Mucosa of descending colon (tissue), 3 donors: Measurements from ENCODE around the gene FGFRL1. TPM values are rescaled to one million over a fixed set of nuclear protein-coding genes. Genes with fewer than 3 reads are reported as not detected.
A peak's percentile ranks its signal among the peaks of the same experiment; 100 is the strongest.

Source experiments
- ATAC-seq: fragments of 200-7000 bp; cut with Tn5 transposase; one replicate; pipeline ENCODE4 v1.9.1; 2020; ENCODE audit warnings: mild to moderate bottlenecking, moderate library complexity
- DNase-seq, 3 donors: peaks; one replicate each; pipeline ENCODE4 v3.0.0-alpha.2; 2020
- H3K36me3 ChIP-seq: fragments of 200-600 bp; one replicate; pipeline ENCODE4 v1.8.0; 2021; ENCODE audit warnings: low read depth, mild to moderate bottlenecking
- H3K4me1 ChIP-seq: fragments of 200-600 bp; one replicate; pipeline ENCODE4 v1.8.0; 2021; ENCODE audit warnings: low read depth, mild to moderate bottlenecking
- H3K4me3 ChIP-seq: fragments of 200-600 bp; one replicate; pipeline ENCODE4 v1.8.0; 2021; ENCODE audit warnings: mild to moderate bottlenecking
- H3K9me3 ChIP-seq: fragments of 200-600 bp; one replicate; pipeline ENCODE4 v1.8.0; 2021; ENCODE audit warnings: mild to moderate bottlenecking
- intact Hi-C, 2 donors: fragments of 100-400 bp; cut with DNase I in 1 of 2; cut with micrococcal nuclease in 1 of 2; formaldehyde crosslinking; loops; one replicate each; pipeline versions ENCODE4 v1.11.0 to v1.11.1; 2022; cut with DNase I, micrococcal nuclease
- total RNA-seq, 3 donors: library from RNA; stranded (reverse); fragmentation: NEBNext Ultra II Directional in 2 of 3; extraction: Animal tissue kit (Norgen Biotek cat#: 25700) in 2 of 3; gene quantifications; one replicate each; pipeline versions ENCODE4 v1.2.1 to v1.2.4, GENCODE V29; 2021 to 2023
- TF ChIP-seq, protein P1 (sequence below): fragments of 200-600 bp; IDR thresholded peaks from one replicate; pipeline ENCODE4 v1.8.0; 2022; ENCODE audit warnings: antibody characterized with exemption, mild to moderate bottlenecking
- donor health status: DM: no; HTN: no; CAD: no; lungs with moderate emphysema.
- donor health status: DM: no; HTN: no; CAD: no.
- donor health status: DM: no; HTN: yes; CAD: no.

FGFRL1 gene
- total RNA-seq, 3 donors from 2014 or later = 14.7 to 19.3 (median 16.9) TPM

DNA sequence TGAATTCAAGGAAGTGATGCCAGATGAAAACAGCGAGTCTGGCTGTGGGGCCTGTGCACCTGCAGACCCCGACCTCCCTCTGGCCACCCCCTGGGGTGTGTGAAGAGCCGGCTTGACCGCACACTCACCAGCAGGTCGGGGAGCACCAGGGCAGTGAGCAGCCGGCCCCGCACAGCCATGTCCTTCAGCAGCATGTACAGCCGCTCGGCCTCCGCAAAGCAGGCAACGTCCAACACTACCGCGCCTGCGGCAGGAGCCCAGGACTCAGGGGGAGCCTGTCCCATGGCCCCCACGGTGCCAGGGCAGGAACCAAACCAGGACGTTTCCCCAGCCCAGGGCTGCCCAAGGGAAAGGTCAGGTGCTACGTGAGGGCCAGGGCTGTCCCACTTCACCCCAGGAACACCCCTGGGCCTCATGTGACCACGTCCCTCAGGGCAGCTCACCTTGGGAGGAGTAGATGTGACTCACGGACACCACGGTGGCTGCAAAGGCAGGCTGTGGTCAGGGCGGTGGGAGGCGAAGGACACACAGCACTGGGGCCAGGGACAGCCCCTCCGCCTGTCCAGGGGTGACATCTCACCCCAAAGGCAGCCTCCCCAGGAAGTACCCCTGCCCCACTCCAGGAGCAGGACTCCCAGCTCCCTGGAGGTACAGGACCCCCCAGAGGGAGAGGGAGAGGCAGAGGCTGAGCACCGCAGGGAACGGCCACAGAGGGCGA, 46.2 kb upstream of the FGFRL1 start:
- Histone ChIP-seq H3K9me3 (no peaks in the 10 kb centered on the region), H3K4me1 (peaks cover 13% of the 10 kb centered on the region), H3K4me3 (no peak overlapping the region), H3K36me3 (no peaks in the 10 kb centered on the region)
- intact Hi-C loops = no loop called here
- DNase-seq (no peak), ATAC-seq (no peak)
- TF ChIP-seq, protein P1, sequence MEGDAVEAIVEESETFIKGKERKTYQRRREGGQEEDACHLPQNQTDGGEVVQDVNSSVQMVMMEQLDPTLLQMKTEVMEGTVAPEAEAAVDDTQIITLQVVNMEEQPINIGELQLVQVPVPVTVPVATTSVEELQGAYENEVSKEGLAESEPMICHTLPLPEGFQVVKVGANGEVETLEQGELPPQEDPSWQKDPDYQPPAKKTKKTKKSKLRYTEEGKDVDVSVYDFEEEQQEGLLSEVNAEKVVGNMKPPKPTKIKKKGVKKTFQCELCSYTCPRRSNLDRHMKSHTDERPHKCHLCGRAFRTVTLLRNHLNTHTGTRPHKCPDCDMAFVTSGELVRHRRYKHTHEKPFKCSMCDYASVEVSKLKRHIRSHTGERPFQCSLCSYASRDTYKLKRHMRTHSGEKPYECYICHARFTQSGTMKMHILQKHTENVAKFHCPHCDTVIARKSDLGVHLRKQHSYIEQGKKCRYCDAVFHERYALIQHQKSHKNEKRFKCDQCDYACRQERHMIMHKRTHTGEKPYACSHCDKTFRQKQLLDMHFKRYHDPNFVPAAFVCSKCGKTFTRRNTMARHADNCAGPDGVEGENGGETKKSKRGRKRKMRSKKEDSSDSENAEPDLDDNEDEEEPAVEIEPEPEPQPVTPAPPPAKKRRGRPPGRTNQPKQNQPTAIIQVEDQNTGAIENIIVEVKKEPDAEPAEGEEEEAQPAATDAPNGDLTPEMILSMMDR = no peak

DNA sequence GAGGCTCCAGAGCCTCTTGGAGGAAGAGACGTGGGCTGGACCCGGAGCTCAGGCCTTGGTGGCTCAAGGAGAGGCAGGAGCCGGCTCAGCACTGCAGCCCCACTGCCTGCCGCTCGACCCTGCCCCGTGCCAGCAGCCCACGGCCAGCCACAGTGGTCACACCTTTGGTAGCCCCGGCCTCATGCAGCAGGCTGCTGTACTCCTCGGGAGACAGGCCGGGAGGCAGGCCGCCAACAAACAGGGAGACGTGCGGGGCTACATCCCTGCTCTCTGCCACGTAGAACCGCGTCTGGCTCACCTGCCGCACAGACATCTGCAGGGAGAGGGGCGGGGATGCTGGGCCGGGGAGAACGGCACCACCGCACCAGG, 45.7 kb upstream of the FGFRL1 start:
- TF ChIP-seq, protein P1 = no peak
- H3K36me3 ChIP-seq = no peaks in the 10 kb centered on the region

DNA sequence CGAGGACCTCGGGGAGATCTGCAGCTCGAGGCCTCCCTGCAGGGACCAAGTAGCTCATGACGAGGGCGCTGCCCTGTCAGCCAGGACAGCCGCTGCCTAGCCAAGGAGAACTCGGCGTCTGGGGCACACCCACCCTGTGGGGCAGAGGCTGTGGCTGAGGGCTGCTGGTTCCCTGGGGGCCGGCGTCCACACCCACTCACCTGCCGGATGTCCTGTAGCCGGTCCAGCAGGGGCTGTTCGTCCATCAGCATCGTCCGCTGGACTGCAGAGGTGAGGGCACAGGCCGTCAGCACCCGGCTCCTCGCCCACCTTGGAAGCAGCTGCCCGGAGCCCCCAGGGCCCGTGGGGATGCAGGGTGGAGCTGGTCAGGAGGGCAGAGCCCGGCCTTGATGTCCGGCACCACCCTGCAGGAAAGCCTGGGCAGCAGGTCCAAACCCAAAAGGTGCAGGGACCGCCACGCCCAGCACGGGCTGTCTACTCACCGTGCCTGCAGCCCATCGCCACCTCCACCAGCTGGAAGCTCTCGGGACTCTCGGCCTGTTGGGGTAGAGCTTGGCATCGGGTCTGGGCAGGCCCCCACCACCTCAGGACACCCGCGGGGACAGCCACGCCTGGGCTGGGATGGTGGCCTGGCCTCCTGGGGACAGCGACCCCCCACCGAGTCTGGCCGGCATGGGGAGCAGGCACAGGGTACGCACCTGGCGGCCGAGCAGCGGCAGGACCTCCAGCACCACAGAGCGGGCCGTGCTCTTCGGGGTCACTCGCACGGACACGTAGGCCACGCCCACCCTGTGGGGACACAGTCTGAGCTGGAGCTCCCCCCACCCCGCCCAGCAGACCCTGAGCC, 44.9 kb upstream of the FGFRL1 start:
- intact Hi-C loops = no loop called here
- no peak for ATAC-seq

More for the DNA sequence above, 45.7 kb upstream of the FGFRL1 start:
- ATAC-seq (no peak), DNase-seq (no peak)
- Histone ChIP-seq H3K4me1 (peaks cover 17% of the 10 kb centered on the region), H3K4me3 (no peak overlapping the region), H3K9me3 (no peaks in the 10 kb centered on the region)
- intact Hi-C loops = no loop called here

DNA sequence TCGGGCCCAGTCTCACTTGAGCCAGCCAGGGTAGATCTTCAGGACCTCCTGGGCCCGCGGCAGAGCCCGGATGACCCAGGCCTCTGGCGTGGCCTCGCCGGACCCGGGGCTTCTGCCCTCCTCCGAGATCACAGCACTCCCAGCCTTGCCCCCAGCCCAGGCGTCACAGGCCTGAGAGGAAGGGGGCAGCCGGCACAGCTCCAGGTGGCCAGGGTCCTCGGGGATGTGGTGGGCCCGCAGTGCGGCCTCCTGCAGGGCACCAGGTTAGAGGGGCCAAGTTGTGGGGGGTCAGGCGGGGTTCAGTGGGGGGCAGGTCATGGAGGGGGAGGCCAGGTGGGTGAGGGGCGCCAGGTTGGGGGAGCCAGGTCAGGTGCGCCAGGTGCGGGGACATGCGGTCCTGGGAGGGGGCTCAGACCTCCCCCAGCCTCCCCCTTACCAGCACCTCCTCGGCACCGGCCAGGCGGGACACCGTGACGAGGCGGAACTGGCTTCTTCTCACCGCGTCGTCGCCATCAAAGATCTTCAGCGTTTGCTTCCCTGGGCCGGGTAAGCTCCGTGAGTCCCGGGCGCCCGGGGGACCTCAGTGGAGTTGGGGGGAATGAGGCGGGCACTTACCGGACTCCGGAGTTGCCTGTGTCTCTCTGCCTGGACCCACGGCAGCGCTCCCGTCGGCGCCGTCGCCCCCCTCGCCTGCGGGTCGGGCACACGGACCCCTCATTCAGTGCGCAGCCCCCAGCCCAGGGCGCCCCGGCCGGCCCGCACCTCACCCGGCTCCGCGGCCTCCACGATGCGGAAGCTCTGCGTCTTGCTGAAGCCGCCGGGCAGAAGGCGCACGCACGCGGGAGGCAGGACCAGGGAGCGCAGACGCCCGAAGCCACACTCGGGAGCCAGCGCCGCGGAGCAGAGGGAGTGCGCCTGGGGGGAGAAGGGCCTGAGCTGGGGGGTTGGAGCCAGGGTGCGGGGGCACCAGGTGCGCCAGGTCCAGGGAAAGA, 44.0 kb upstream of the FGFRL1 start:
- H3K36me3 ChIP-seq = no peaks in the 10 kb centered on the region
- H3K4me3 ChIP-seq = no peak overlapping the region
- no peaks in the 10 kb centered on the region for H3K9me3 ChIP-seq
- DNase-seq (no peak), ATAC-seq (no peak)
- intact Hi-C loops = no loop called here
- TF ChIP-seq, protein P1 = no peak
- peaks cover 32% of the 10 kb centered on the region for H3K4me1 ChIP-seq

More for the DNA sequence above, 44.9 kb upstream of the FGFRL1 start:
- Histone ChIP-seq H3K4me1 (peaks cover 23% of the 10 kb centered on the region), H3K36me3 (no peaks in the 10 kb centered on the region), H3K9me3 (no peaks in the 10 kb centered on the region), H3K4me3 (no peak overlapping the region)
- TF ChIP-seq, protein P1 = no peak
- peak in 1 of 3 donors; percentile 32 for DNase-seq

DNA sequence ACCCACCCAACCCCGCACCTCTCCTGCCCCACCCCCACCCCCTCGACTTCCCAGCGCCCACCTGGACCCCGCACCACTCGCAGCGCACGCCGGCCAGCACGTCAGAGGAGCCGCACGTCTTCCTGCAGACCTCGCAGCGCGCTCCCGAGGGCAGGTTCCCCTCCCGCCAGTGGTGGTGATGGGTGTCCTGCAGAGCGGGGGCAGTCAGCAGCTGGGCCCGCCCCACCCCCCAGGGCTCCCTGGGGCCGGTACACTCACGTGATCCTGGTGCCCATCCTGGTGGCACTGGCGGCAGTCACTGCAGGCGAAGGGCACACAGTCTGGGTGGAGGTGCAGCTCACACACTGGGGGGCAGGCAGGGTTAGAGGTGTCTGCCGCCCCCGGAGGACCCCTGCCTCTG, 43.2 kb upstream of the FGFRL1 start:
- intact Hi-C loops = no loop called here
- H3K4me3 ChIP-seq = no peak overlapping the region
- peaks cover 31% of the 10 kb centered on the region for H3K4me1 ChIP-seq
- ATAC-seq = no peak
- H3K36me3 ChIP-seq = no peaks in the 10 kb centered on the region
- DNase-seq = no peak
- TF ChIP-seq, protein P1 = no peak
- no peaks in the 10 kb centered on the region for H3K9me3 ChIP-seq
